Subcutaneous abdominal adipose tissue (tissue), 5 donors: Measurements from ENCODE around the gene RPL9.
A peak's percentile ranks its signal among the peaks of the same experiment; 100 is the strongest.
"Not testable (repeated sequence)": the region's sequence is repeated elsewhere in the genome, so short reads cannot be mapped to it uniquely, and the experiment has no call there.

Source experiments
- H3K27ac ChIP-seq: one replicate; pipeline ENCODE4 v1.7.0; 2013; ENCODE audit warnings: low read depth, mild to moderate bottlenecking, inconsistent platforms, low read length, moderate library complexity
- H3K27me3 ChIP-seq, 5 donors: one replicate each; pipeline ENCODE4 v1.7.0; 2013; ENCODE audit warnings: low read length in 5 of 5, inconsistent platforms in 1 of 5; ENCODE audit not compliant: control insufficient read depth in 5 of 5, insufficient read depth in 4 of 5
- H3K36me3 ChIP-seq, 5 donors: one replicate each; pipeline ENCODE4 v1.7.0; 2013; ENCODE audit warnings: low read length in 5 of 5; ENCODE audit not compliant: control insufficient read depth in 5 of 5, insufficient read depth in 5 of 5
- H3K4me1 ChIP-seq, 5 donors: one replicate each; pipeline ENCODE4 v1.7.0; 2013; ENCODE audit warnings: low read length in 5 of 5, mild to moderate bottlenecking in 3 of 5, moderate library complexity in 1 of 5; ENCODE audit not compliant: control insufficient read depth in 5 of 5, insufficient read depth in 5 of 5
- H3K4me3 ChIP-seq, 5 donors: one replicate each; pipeline ENCODE4 v1.7.0; 2013; ENCODE audit warnings: low read length in 5 of 5, low read depth in 1 of 5
- H3K9ac ChIP-seq, 5 donors: one replicate each; pipeline ENCODE4 v1.7.0; 2013; ENCODE audit warnings: low read length in 5 of 5, mild to moderate bottlenecking in 4 of 5, moderate library complexity in 3 of 5
- H3K9me3 ChIP-seq, 5 donors: one replicate each; pipeline ENCODE4 v1.7.0; 2013; ENCODE audit warnings: low read length in 5 of 5; ENCODE audit not compliant: control insufficient read depth in 5 of 5
- donor health status: healthy.
- donor health status: healthy.
- donor health status: healthy.
- donor health status: healthy.
- donor health status: healthy.

Gene RPL9

GRCh38 chr4:39427520-39428114 is 31.1 kb downstream of the RPL9 start:
- peaks cover 0 to 7% (median 0%) of the 10 kb centered on the region in 5 donors for H3K4me1 ChIP-seq
- peak overlapping the region in 1 of 5 donors; percentile 23 for H3K4me3 ChIP-seq
- peak overlapping the region; percentile 99 for H3K27ac ChIP-seq
- H3K9ac ChIP-seq = peak overlapping the region in 1 of 5 donors; percentile 2
- H3K9me3 ChIP-seq = no peaks in the 10 kb centered on the region
- H3K36me3 ChIP-seq = no peaks in the 10 kb centered on the region
- no peaks in the 10 kb centered on the region for H3K27me3 ChIP-seq

- no peak overlapping the region for H3K9ac ChIP-seq
- H3K27ac ChIP-seq = peak overlapping the region; percentile 99
- no peaks in the 10 kb centered on the region for H3K27me3 ChIP-seq
- no peak overlapping the region for H3K4me3 ChIP-seq
- H3K9me3 ChIP-seq = no peaks in the 10 kb centered on the region
- H3K4me1 ChIP-seq = peaks cover 0 to 10% (median 0%) of the 10 kb centered on the region in 5 donors
- no peaks in the 10 kb centered on the region for H3K36me3 ChIP-seq
Observed at GRCh38 chr4:39426728-39427127, 32.0 kb downstream of the RPL9 start.

- H3K27ac ChIP-seq = peak overlapping the region; percentile 70
- not testable (repeated sequence) for H3K36me3 ChIP-seq, H3K27me3 ChIP-seq, H3K9ac ChIP-seq, H3K9me3 ChIP-seq, H3K4me3 ChIP-seq
- H3K4me1 ChIP-seq = peaks cover 0 to 13% (median 0%) of the 10 kb centered on the region in 5 donors
Observed at GRCh38 chr4:39425297-39425696, 33.4 kb downstream of the RPL9 start.

- Histone ChIP-seq H3K36me3 (no peaks in the 10 kb centered on the region), H3K9ac (no peak overlapping the region), H3K4me3 (no peak overlapping the region), H3K27me3 (no peaks in the 10 kb centered on the region), H3K4me1 (peaks cover 0 to 11% (median 0%) of the 10 kb centered on the region in 5 donors), H3K27ac (peak overlapping the region; percentile 44), H3K9me3 (no peaks in the 10 kb centered on the region)
Observed at GRCh38 chr4:39422247-39422646, 36.5 kb downstream of the RPL9 start.

GRCh38 chr4:39415678-39416283 is 42.9 kb downstream of the RPL9 start:
- Histone ChIP-seq H3K9ac (peak overlapping the region in 2 of 5 donors; percentile 4 to 46), H3K36me3 (no peaks in the 10 kb centered on the region), H3K27me3 (no peaks in the 10 kb centered on the region), H3K4me3 (no peak overlapping the region), H3K4me1 (peaks cover 0 to 40% (median 10%) of the 10 kb centered on the region in 5 donors), H3K9me3 (no peaks in the 10 kb centered on the region), H3K27ac (peak overlapping the region; percentile 83)

GRCh38 chr4:39411561-39411960 is 47.2 kb downstream of the RPL9 start:
- Histone ChIP-seq H3K4me1 (peaks cover 0 to 37% (median 10%) of the 10 kb centered on the region in 5 donors), H3K9ac (peak overlapping the region in 2 of 5 donors; percentile 7 to 68), H3K27ac (peak overlapping the region; percentile 98)
- not testable (repeated sequence) for H3K9me3 ChIP-seq, H3K36me3 ChIP-seq, H3K27me3 ChIP-seq, H3K4me3 ChIP-seq

- peak overlapping the region; percentile 20 to 80 (median 56) for H3K9ac ChIP-seq
- no peaks in the 10 kb centered on the region for H3K36me3 ChIP-seq
- peaks cover 0 to 36% (median 10%) of the 10 kb centered on the region in 5 donors for H3K4me1 ChIP-seq
- no peaks in the 10 kb centered on the region for H3K9me3 ChIP-seq
- H3K4me3 ChIP-seq = peak overlapping the region in 4 of 5 donors; percentile 35 to 78 (median 73)
- H3K27me3 ChIP-seq = no peaks in the 10 kb centered on the region
- H3K27ac ChIP-seq = peak overlapping the region; percentile 98
Observed at GRCh38 chr4:39410415-39410814, 48.3 kb downstream of the RPL9 start.

GRCh38 chr4:39407584-39407885 is 51.2 kb downstream of the RPL9 start:
- H3K27me3 ChIP-seq = no peaks in the 10 kb centered on the region
- H3K9ac ChIP-seq = peak overlapping the region; percentile 16 to 85 (median 72)
- peaks cover 0 to 31% (median 6%) of the 10 kb centered on the region in 5 donors for H3K4me1 ChIP-seq
- no peaks in the 10 kb centered on the region for H3K9me3 ChIP-seq
- peak overlapping the region; percentile 54 to 87 (median 77) for H3K4me3 ChIP-seq
- peak overlapping the region; percentile 98 for H3K27ac ChIP-seq
- no peaks in the 10 kb centered on the region for H3K36me3 ChIP-seq

- peak within 1 kb of the TSS; percentile 98 for H3K27ac ChIP-seq
- H3K4me3 ChIP-seq = peak within 1 kb of the TSS; percentile 54 to 87 (median 77)
- H3K36me3 ChIP-seq = no peaks in the 10 kb centered on the region
- peaks cover 0 to 25% (median 3%) of the 10 kb centered on the region in 5 donors for H3K4me1 ChIP-seq
- no peaks in the 10 kb centered on the region for H3K9me3 ChIP-seq
- H3K9ac ChIP-seq = peak within 1 kb of the TSS; percentile 16 to 85 (median 72)
- no peaks in the 10 kb centered on the region for H3K27me3 ChIP-seq
Observed at GRCh38 chr4:39406763-39407583, 51.7 kb downstream of the RPL9 start, which contains the start of gene KLB. TSS of gene KLB (plus strand) at chr4:39406930. CDS start at chr4:39406950, 20 bp downstream.
